ENCODE results near the gene F8. TPM values are rescaled to one million over a fixed set of nuclear protein-coding genes. Genes with fewer than 3 reads are reported as not detected.
"Not testable (repeated sequence)": the region's sequence is repeated elsewhere in the genome, so short reads cannot be mapped to it uniquely, and the experiment has no call there.

F8 gene
- polyA plus RNA-seq, 3 donors from 2014 or later = 1.1 to 3.4 (median 2.7) TPM

- Mint-ChIP-seq H3K36me3 (no peaks in the 10 kb centered on the region), H3K27ac (no peak overlapping the region), H3K4me1 (no peaks in the 10 kb centered on the region), H3K27me3 (ENCODE audit: low read depth in 3 of 3) (no peaks in the 10 kb centered on the region), H3K4me3 (no peak overlapping the region), H3K9me3 (no peaks in the 10 kb centered on the region)
- no peak for DNase-seq
Measured at GRCh38 chrX:154988719-154989118, 33.8 kb downstream of the F8 start.

DNA sequence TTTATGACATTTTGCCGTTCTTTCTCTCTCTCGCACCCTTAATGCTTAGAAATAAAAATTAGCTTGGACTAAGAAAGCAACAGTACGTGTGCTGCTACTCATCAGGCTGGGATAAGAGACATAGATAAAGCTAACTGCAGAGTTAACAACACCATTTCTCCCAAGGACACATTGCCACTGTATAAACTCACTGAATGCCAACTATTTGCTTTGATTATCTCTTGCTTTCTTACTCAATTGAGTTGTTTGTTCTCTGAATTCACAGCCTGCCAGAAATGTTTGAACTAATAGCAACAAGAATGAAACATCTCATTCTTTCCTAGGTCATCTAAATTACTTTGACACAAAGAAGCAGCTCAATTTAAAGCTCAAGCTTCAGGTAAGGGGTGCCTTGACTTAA is 34.6 kb downstream of the F8 start:
- H3K27me3 Mint-ChIP-seq (ENCODE audit: low read depth in 3 of 3) = no peaks in the 10 kb centered on the region
- H3K4me1 Mint-ChIP-seq = no peaks in the 10 kb centered on the region
- H3K27ac Mint-ChIP-seq = no peak overlapping the region
- DNase-seq = no peak
- H3K36me3 Mint-ChIP-seq = no peaks in the 10 kb centered on the region
- no peaks in the 10 kb centered on the region for H3K9me3 Mint-ChIP-seq
- H3K4me3 Mint-ChIP-seq = no peak overlapping the region

GRCh38 chrX:154986826-154987575 is 35.5 kb downstream of the F8 start:
- Mint-ChIP-seq H3K9me3 (no peaks in the 10 kb centered on the region), H3K27me3 (ENCODE audit: low read depth in 3 of 3) (no peaks in the 10 kb centered on the region), H3K4me3 (no peak overlapping the region), H3K4me1 (no peaks in the 10 kb centered on the region), H3K27ac (no peak overlapping the region), H3K36me3 (no peaks in the 10 kb centered on the region)
- no peak for DNase-seq

GRCh38 chrX:154981116-154981411 is 41.5 kb downstream of the F8 start:
- Mint-ChIP-seq H3K27ac (peak overlapping the region in 5 of 6 donors; percentile 47 to 93 (median 82)), H3K36me3 (no peaks in the 10 kb centered on the region)

GRCh38 chrX:154980330-154981115 is 42.0 kb downstream of the F8 start:
- Mint-ChIP-seq H3K4me1 (peaks cover 10 to 11% of the 10 kb centered on the region in 2 donors), H3K4me3 (peak overlapping the region; percentile 71 to 90 (median 88)), H3K27ac (peak overlapping the region; percentile 47 to 93 (median 80)), H3K36me3 (no peaks in the 10 kb centered on the region), H3K9me3 (peaks cover 0 to 14% (median 1%) of the 10 kb centered on the region in 6 donors), H3K27me3 (ENCODE audit: low read depth in 3 of 3) (peaks cover 0 to 2% (median 2%) of the 10 kb centered on the region in 3 donors)
- DNase-seq = peak; percentile 71 to 79 (median 73)

More at GRCh38 chrX:154981116-154981411, 41.5 kb downstream of the F8 start:
- no peak for DNase-seq
- peaks cover 10 to 11% of the 10 kb centered on the region in 2 donors for H3K4me1 Mint-ChIP-seq
- peaks cover 0 to 14% (median 1%) of the 10 kb centered on the region in 6 donors for H3K9me3 Mint-ChIP-seq
- H3K27me3 Mint-ChIP-seq (ENCODE audit: low read depth in 3 of 3) = peaks cover 0 to 2% (median 2%) of the 10 kb centered on the region in 3 donors
- H3K4me3 Mint-ChIP-seq = peak overlapping the region; percentile 71 to 90 (median 88)

DNA sequence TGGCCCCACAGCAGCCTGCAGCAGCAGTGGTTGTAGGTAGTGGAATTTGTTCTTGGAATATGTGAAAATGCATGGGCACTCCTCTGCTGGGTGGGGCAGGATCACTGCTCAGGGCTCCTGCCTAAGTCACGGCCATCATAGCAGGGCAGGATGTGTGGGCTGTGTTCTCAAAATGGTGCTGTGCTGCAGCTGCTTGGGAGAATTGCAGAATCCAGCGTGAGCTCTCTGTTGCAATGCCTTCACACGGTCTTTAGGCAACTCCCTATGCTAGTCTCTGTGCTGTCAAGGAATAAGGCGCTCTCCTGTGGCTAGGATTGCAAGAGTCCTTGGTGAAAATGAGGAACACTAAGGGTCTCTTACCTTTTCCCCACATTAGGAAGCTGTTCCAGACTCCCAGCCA is 42.9 kb downstream of the F8 start:
- Mint-ChIP-seq H3K9me3 (peaks cover 0 to 14% (median 1%) of the 10 kb centered on the region in 6 donors), H3K36me3 (no peaks in the 10 kb centered on the region), H3K4me3 (no peak overlapping the region), H3K4me1 (peaks cover 10 to 11% of the 10 kb centered on the region in 2 donors), H3K27me3 (ENCODE audit: low read depth in 3 of 3) (peaks cover 0 to 5% (median 2%) of the 10 kb centered on the region in 3 donors), H3K27ac (peak overlapping the region in 1 of 6 donors; percentile 33)
- no peak for DNase-seq

- Mint-ChIP-seq H3K9me3 (no peaks in the 10 kb centered on the region), H3K27ac (no peak overlapping the region), H3K4me3 (no peak overlapping the region), H3K36me3 (no peaks in the 10 kb centered on the region), H3K4me1 (no peaks in the 10 kb centered on the region), H3K27me3 (ENCODE audit: low read depth in 3 of 3) (peaks cover 0 to 8% (median 3%) of the 10 kb centered on the region in 3 donors)
- no peak for DNase-seq
Measured at GRCh38 chrX:154968353-154968752, 54.2 kb downstream of the F8 start.

DNA sequence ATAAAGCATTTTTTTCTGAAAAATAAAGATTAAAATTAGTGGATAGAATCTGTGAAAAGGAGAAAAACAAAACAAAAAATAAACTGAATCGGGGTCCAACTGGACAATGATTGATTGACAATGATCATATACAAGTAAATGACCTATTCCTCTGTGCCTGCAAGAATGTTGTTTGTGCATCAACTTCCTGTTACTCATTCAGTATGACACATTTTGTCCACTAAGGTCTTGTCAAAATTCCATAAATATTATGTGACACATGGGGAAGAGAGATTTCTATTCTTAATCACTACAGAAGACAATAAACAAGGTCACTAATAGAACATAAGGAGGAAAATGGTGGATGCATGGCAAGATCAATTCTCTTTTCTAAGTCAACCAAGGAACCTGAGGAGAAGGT is 54.9 kb downstream of the F8 start:
- no peak overlapping the region for H3K4me3 Mint-ChIP-seq
- no peaks in the 10 kb centered on the region for H3K4me1 Mint-ChIP-seq
- H3K27ac Mint-ChIP-seq = no peak overlapping the region
- DNase-seq = no peak
- H3K27me3 Mint-ChIP-seq (ENCODE audit: low read depth in 3 of 3) = peaks cover 0 to 8% (median 3%) of the 10 kb centered on the region in 3 donors
- H3K36me3 Mint-ChIP-seq = no peaks in the 10 kb centered on the region
- H3K9me3 Mint-ChIP-seq = no peaks in the 10 kb centered on the region

DNA sequence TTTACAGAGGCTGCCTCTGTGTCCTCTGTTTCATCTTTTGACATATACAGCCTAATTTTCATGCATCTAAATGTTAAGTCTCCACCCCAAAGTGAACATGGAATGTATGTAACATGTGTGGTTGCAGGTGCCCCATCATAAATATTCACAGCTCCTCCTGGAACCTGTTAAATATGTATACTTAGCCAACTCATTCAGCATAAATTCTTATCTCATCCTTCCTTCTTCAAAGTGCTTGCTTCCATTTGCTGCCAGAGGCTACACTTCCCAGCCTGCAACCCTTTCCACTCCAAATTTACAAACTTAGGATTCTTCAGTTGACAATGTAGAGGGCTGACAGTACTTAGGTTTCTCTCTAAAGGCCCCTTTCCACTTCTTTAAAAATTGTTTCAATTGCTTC is 60.6 kb downstream of the F8 start:
- Mint-ChIP-seq H3K4me1 (no peaks in the 10 kb centered on the region), H3K9me3 (peaks cover 0 to 2% (median 0%) of the 10 kb centered on the region in 6 donors), H3K36me3 (no peaks in the 10 kb centered on the region), H3K27me3 (ENCODE audit: low read depth in 3 of 3) (peaks cover 0 to 12% (median 1%) of the 10 kb centered on the region in 3 donors), H3K27ac (no peak overlapping the region), H3K4me3 (no peak overlapping the region)
- DNase-seq = no peak

- not testable (repeated sequence) for H3K4me3 Mint-ChIP-seq, H3K4me1 Mint-ChIP-seq, DNase-seq, H3K27ac Mint-ChIP-seq, H3K36me3 Mint-ChIP-seq
- peaks cover 0 to 15% (median 4%) of the 10 kb centered on the region in 6 donors for H3K9me3 Mint-ChIP-seq
- peaks cover 0 to 28% (median 3%) of the 10 kb centered on the region in 3 donors for H3K27me3 Mint-ChIP-seq (ENCODE audit: low read depth in 3 of 3)
Measured at GRCh38 chrX:154955799-154956198, 66.7 kb downstream of the F8 start.

DNA sequence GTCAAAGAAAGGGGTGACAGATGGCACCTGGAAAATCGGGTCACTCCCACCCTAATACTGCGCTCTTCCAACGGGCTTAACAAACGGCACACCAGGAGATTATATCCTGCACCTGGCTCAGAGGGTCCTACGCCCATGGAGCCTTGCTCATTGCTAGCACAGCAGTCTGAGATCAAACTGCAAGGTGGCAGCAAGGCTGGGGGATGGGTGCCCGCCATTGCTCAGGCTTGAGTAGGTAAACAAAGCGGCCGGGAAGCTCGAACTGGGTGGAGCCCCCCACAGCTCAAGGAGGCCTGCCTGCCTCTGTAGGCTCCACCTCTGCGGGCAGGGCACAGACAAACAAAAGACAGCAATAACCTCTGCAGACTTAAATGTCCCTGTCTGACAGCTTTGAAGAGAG is 83.3 kb downstream of the F8 start:
- H3K9me3 Mint-ChIP-seq, H3K4me1 Mint-ChIP-seq, H3K27ac Mint-ChIP-seq, H3K4me3 Mint-ChIP-seq, H3K36me3 Mint-ChIP-seq, DNase-seq: not testable (repeated sequence)
- H3K27me3 Mint-ChIP-seq (ENCODE audit: low read depth in 3 of 3) = peaks cover 2 to 17% (median 12%) of the 10 kb centered on the region in 3 donors

DNA sequence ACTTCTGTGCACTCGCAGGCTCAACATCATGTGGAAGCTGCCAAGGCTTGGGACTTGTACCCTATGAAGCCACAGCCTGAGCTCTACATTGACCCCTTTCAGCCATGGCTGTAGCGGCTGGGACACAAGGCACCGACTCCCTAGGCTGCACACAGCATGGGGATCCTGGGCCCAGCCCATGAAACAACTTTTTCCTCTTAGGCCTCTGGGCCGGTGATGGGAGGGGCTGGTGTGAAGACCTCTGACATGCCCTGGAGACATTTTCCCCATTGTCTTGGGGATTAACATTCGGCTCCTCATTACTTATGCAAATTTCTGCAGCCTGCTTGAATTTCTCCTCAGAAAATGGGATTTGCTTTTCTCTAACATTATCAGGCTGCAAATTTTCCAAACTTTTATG is 97.8 kb downstream of the F8 start:
- not testable (repeated sequence) for H3K36me3 Mint-ChIP-seq, H3K9me3 Mint-ChIP-seq, DNase-seq, H3K27ac Mint-ChIP-seq, H3K4me3 Mint-ChIP-seq, H3K4me1 Mint-ChIP-seq
- H3K27me3 Mint-ChIP-seq (ENCODE audit: low read depth in 3 of 3) = peaks cover 0 to 17% (median 4%) of the 10 kb centered on the region in 3 donors

GRCh38 chrX:154918060-154918483 is 104.5 kb downstream of the F8 start:
- peak overlapping the region in 4 of 5 donors; percentile 7 to 62 (median 50) for H3K4me3 Mint-ChIP-seq

GRCh38 chrX:154914052-154914451 is 108.5 kb downstream of the F8 start:
- H3K4me3 Mint-ChIP-seq = no peak overlapping the region
- H3K27ac Mint-ChIP-seq = no peak overlapping the region
- DNase-seq = no peak
- no peaks in the 10 kb centered on the region for H3K36me3 Mint-ChIP-seq
- no peaks in the 10 kb centered on the region for H3K9me3 Mint-ChIP-seq
- H3K4me1 Mint-ChIP-seq = no peaks in the 10 kb centered on the region
- H3K27me3 Mint-ChIP-seq (ENCODE audit: low read depth in 3 of 3) = peaks cover 3 to 7% (median 3%) of the 10 kb centered on the region in 3 donors

More at GRCh38 chrX:154918060-154918483, 104.5 kb downstream of the F8 start:
- no peak overlapping the region for H3K27ac Mint-ChIP-seq
- peak; percentile 6 to 44 (median 30) for DNase-seq
- no peaks in the 10 kb centered on the region for H3K36me3 Mint-ChIP-seq
- H3K4me1 Mint-ChIP-seq = no peaks in the 10 kb centered on the region
- peaks cover 0 to 7% (median 3%) of the 10 kb centered on the region in 3 donors for H3K27me3 Mint-ChIP-seq (ENCODE audit: low read depth in 3 of 3)
- no peaks in the 10 kb centered on the region for H3K9me3 Mint-ChIP-seq
